CD4-positive, alpha-beta T cell (primary cell): ENCODE results near the gene PCCA. TPM values are rescaled to one million over a fixed set of nuclear protein-coding genes. Genes with fewer than 3 reads are reported as not detected.

ENCODE experiments used
- ATAC-seq: fragments of 200-7000 bp; cut with Tn5 transposase; one replicate; pipeline ENCODE4 v1.10.0; 2022; ENCODE audit warnings: mild to moderate bottlenecking; ENCODE audit not compliant: poor library complexity
- CTCF ChIA-PET: fragments of 350-600 bp; sonication (Branson Sonifier 250); formaldehyde crosslinking; loops from one replicate; lab custom pipeline; 2021; ENCODE audit warnings: antibody characterized with exemption, inconsistent platforms; lab: Charles Lee
- POLR2A ChIA-PET: fragments of 350-600 bp; sonication (Branson Sonifier 250); formaldehyde crosslinking; loops from one replicate; lab custom pipeline; 2021; ENCODE audit warnings: antibody characterized with exemption, inconsistent platforms; lab: Charles Lee
- DNase-seq, 14 experiments: peaks; one replicate each; pipeline ENCODE4 v3.0.0-alpha.2; 2013 to 2020; ENCODE audit warnings: mixed read lengths in 2 of 14
- H3K27ac ChIP-seq, 2 donors: one replicate each; pipeline versions ENCODE4 v1.5.1 to v1.7.0; 2013; ENCODE audit warnings: low read length in 2 of 2, low read depth in 1 of 2, mild to moderate bottlenecking in 1 of 2
- H3K27me3 ChIP-seq, 2 experiments: 1 replicate in 1 of 2; 2 replicates in 1 of 2; pipeline versions ENCODE4 v1.6.1 to v1.7.0; 2013; ENCODE audit warnings: low read length in 2 of 2, control low read depth in 1 of 2, mild to moderate bottlenecking in 1 of 2, moderate library complexity in 1 of 2; ENCODE audit not compliant: insufficient read depth in 2 of 2, control insufficient read depth in 1 of 2
- H3K36me3 ChIP-seq: one replicate; pipeline ENCODE4 v1.6.1; 2013; ENCODE audit warnings: low read length, control low read depth; ENCODE audit not compliant: insufficient read depth
- H3K4me1 ChIP-seq: one replicate; pipeline ENCODE4 v1.6.1; 2013; ENCODE audit warnings: low read length, control low read depth; ENCODE audit not compliant: insufficient read depth
- H3K4me3 ChIP-seq: one replicate; pipeline ENCODE4 v1.5.1; 2013; ENCODE audit warnings: mild to moderate bottlenecking, low read length, moderate library complexity
- H3K9me3 ChIP-seq, 2 experiments: 1 replicate in 1 of 2; 2 replicates in 1 of 2; pipeline versions ENCODE4 v1.6.1 to v1.7.0; 2013; ENCODE audit warnings: low read length in 2 of 2, mild to moderate bottlenecking in 2 of 2, control low read depth in 1 of 2, moderate library complexity in 1 of 2; ENCODE audit not compliant: control insufficient read depth in 1 of 2, insufficient read depth in 1 of 2
- H3K27ac Mint-ChIP-seq: one replicate; pipeline ENCODE4 v1.8.0; 2020; ENCODE audit warnings: mixed read lengths
- H3K27me3 Mint-ChIP-seq: one replicate; pipeline ENCODE4 v1.8.0; 2021; ENCODE audit warnings: mixed read lengths
- H3K36me3 Mint-ChIP-seq: one replicate; pipeline ENCODE4 v1.8.0; 2021; ENCODE audit warnings: low read depth, mixed read lengths
- H3K4me1 Mint-ChIP-seq: one replicate; pipeline ENCODE4 v1.8.0; 2021; ENCODE audit warnings: low read depth, mixed read lengths
- H3K4me3 Mint-ChIP-seq: one replicate; pipeline ENCODE4 v1.8.0; 2020; ENCODE audit warnings: mild to moderate bottlenecking, mixed read lengths
- H3K9me3 Mint-ChIP-seq: one replicate; pipeline ENCODE4 v1.8.0; 2020; ENCODE audit warnings: mixed read lengths
- intact Hi-C, 2 experiments: fragments of 100-400 bp; cut with DNase I in 1 of 2; cut with micrococcal nuclease in 1 of 2; formaldehyde crosslinking; loops; one replicate each; pipeline versions ENCODE4 v1.15.1 to v1.9.0; 2023 to 2025; cut with DNase I, micrococcal nuclease
- total RNA-seq, 174 experiments: library from RNA in 2 of 174; stranded (reverse) in 2 of 174; gene quantifications; one replicate each; pipeline ENCODE4 v1.2.3 and lab custom pipeline; 2021 to 2026
- TF ChIP-seq, protein P1 (sequence below): fragments of 200-600 bp; IDR thresholded peaks from one replicate; pipeline ENCODE4 v1.8.0; 2022; ENCODE audit warnings: antibody characterized with exemption, mild to moderate bottlenecking

PCCA gene
- total RNA-seq, 2 experiments from 2014 or later, result 4.7 to 5.2 TPM

DNA sequence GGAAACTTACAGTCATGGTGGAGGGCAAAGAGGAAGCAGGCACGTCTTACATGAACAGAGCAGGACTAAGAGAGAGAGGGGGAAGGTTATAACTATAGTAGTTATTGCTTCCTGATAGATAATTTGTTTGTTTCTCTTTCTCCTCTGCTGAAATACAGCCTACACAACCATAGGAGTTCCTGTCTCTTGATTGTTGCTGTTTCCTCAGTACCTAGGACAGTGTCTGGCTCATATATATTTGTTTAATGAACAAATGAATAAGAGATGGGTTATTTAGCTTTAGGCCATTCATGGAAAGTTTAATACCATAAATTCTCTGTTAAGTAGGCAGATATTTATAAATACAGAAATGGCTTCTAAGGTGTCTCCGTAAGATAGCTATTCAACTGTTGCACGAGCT, 95.2 kb downstream of the PCCA start:
- H3K27me3 Mint-ChIP-seq, result no peaks in the 10 kb centered on the region
- DNase-seq, result no peak
- H3K9me3 ChIP-seq, result no peaks in the 10 kb centered on the region
- peaks cover 17% of the 10 kb centered on the region for H3K4me1 ChIP-seq
- H3K4me1 Mint-ChIP-seq, result peaks cover 28% of the 10 kb centered on the region
- TF ChIP-seq, protein P1, sequence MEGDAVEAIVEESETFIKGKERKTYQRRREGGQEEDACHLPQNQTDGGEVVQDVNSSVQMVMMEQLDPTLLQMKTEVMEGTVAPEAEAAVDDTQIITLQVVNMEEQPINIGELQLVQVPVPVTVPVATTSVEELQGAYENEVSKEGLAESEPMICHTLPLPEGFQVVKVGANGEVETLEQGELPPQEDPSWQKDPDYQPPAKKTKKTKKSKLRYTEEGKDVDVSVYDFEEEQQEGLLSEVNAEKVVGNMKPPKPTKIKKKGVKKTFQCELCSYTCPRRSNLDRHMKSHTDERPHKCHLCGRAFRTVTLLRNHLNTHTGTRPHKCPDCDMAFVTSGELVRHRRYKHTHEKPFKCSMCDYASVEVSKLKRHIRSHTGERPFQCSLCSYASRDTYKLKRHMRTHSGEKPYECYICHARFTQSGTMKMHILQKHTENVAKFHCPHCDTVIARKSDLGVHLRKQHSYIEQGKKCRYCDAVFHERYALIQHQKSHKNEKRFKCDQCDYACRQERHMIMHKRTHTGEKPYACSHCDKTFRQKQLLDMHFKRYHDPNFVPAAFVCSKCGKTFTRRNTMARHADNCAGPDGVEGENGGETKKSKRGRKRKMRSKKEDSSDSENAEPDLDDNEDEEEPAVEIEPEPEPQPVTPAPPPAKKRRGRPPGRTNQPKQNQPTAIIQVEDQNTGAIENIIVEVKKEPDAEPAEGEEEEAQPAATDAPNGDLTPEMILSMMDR, result no peak
- H3K9me3 Mint-ChIP-seq, result no peaks in the 10 kb centered on the region
- no peak for ATAC-seq
- no peak overlapping the region for H3K4me3 ChIP-seq
- H3K36me3 ChIP-seq, result no peaks in the 10 kb centered on the region
- no peak overlapping the region for H3K27ac Mint-ChIP-seq
- ChIA-PET POLR2A (no interaction called here), CTCF (interaction anchor here (0.8 kb wide), 1 partner anchor 24 kb away, joined by 3 read pairs; no protein-coding TSS in a partner anchor)
- intact Hi-C loops, result no loop called here
- no peak overlapping the region for H3K4me3 Mint-ChIP-seq
- no peaks in the 10 kb centered on the region for H3K27me3 ChIP-seq
- no peaks in the 10 kb centered on the region for H3K36me3 Mint-ChIP-seq
- no peak overlapping the region for H3K27ac ChIP-seq

DNA sequence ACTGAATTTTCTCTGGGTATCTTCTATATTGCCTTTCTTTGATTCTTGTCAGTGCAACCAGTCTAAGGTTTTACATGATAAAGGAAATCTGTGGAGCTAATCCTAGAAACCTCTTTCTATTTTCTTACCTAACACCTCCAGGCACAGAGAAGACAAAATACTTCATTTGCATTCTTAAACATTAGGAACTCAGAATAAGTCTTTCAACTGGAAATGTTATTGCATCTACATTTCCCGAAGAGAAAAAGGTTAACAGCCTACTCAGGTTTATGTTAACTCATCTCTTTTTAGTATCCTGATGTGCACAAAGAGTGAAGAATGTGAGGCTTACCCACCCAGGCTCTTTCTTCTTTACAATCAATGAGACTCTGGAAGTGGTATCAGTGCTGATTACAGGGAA, 106.7 kb downstream of the PCCA start:
- H3K9me3 ChIP-seq, result no peaks in the 10 kb centered on the region
- intact Hi-C loops, result no loop called here
- Mint-ChIP-seq H3K9me3 (no peaks in the 10 kb centered on the region), H3K27me3 (no peaks in the 10 kb centered on the region), H3K4me3 (no peak overlapping the region), H3K4me1 (no peaks in the 10 kb centered on the region), H3K27ac (no peak overlapping the region), H3K36me3 (no peaks in the 10 kb centered on the region)
- no peaks in the 10 kb centered on the region for H3K27me3 ChIP-seq
- DNase-seq (no peak), ATAC-seq (no peak)
- TF ChIP-seq, protein P1, result no peak
- CTCF ChIA-PET, result no interaction called here
- H3K36me3 ChIP-seq, result peaks cover 2% of the 10 kb centered on the region
- no peaks in the 10 kb centered on the region for H3K4me1 ChIP-seq
- H3K27ac ChIP-seq, result no peak overlapping the region
- POLR2A ChIA-PET, result no interaction called here
- H3K4me3 ChIP-seq, result no peak overlapping the region

DNA sequence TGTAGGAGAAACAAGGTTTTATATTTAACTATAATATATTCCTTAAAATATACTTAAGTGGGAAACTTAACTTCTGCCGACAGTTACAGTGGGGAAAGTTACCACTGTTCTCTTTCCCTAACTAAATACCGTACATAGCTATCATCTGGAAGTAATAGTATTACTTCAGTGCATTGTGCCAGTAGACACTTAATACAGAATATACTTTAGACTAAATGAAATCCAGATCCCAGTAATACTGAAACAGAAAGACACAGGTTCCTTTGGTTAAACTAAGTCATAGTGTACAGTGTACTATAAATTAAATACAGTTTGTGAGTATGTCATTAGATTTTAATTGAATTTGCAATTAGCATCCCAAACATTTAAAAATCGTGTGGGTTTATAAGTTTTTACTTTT, 107.5 kb downstream of the PCCA start:
- no peak for DNase-seq
- H3K27me3 Mint-ChIP-seq, result no peaks in the 10 kb centered on the region
- CTCF ChIA-PET, result no interaction called here

More for the DNA sequence above, 107.5 kb downstream of the PCCA start:
- Histone ChIP-seq H3K4me1 (no peaks in the 10 kb centered on the region), H3K36me3 (peaks cover 2% of the 10 kb centered on the region), H3K27me3 (no peaks in the 10 kb centered on the region), H3K9me3 (no peaks in the 10 kb centered on the region), H3K4me3 (no peak overlapping the region), H3K27ac (no peak overlapping the region)
- no peak for ATAC-seq
- intact Hi-C loops, result no loop called here
- Mint-ChIP-seq H3K4me1 (no peaks in the 10 kb centered on the region), H3K9me3 (no peaks in the 10 kb centered on the region), H3K4me3 (no peak overlapping the region), H3K36me3 (no peaks in the 10 kb centered on the region), H3K27ac (no peak overlapping the region)
- POLR2A ChIA-PET, result no interaction called here
- TF ChIP-seq, protein P1, result no peak
